IMR-90 (cell line): ENCODE measurements around the gene FBLN1. TPM values are rescaled to one million over a fixed set of nuclear protein-coding genes. Genes with fewer than 3 reads are reported as not detected.

ENCODE experiments used
- ATAC-seq: fragments of 200-7000 bp; cut with Tn5 transposase; 2 replicates; pipeline ENCODE4 v1.9.1; 2020; ENCODE audit warnings: low read depth, mild to moderate bottlenecking, moderate library complexity
- BruUV-seq: library from RNA; stranded (reverse); fragments of 400-500 nt; replicated peaks from 2 replicates; lab custom pipeline; 2021; lab: Mats Ljungman, UMichigan
- CTCF ChIA-PET: fragments of 300-600 bp; formaldehyde crosslinking; extraction: SDS; loops from one replicate; lab custom pipeline; 2021; ENCODE audit warnings: antibody characterized with exemption; lab: Yijun Ruan, JAX
- POLR2A ChIA-PET: fragments of 300-600 bp; sonication (Branson Sonifier 250); formaldehyde crosslinking; loops from one replicate; lab custom pipeline; 2022; ENCODE audit warnings: antibody characterized with exemption; ENCODE audit not compliant: unreplicated experiment; lab: Charles Lee
- DNase-seq: peaks from one replicate; pipeline ENCODE4 v3.0.0; 2013
- H2AFZ ChIP-seq: replicated peaks from 2 replicates; pipeline ENCODE3; 2013; ENCODE audit warnings: low read length, mild to moderate bottlenecking; ENCODE audit not compliant: poor library complexity
- H2AK5ac ChIP-seq: 2 replicates; pipeline ENCODE4 v1.6.1; 2013; ENCODE audit warnings: low read depth, low read length, inconsistent platforms
- H2AK9ac ChIP-seq: replicated peaks from 2 replicates; pipeline ENCODE3; 2013; ENCODE audit warnings: mild to moderate bottlenecking, low read depth, low read length, moderate library complexity; ENCODE audit not compliant: poor library complexity
- H2BK120ac ChIP-seq: 2 replicates; pipeline ENCODE4 v1.6.1; 2013; ENCODE audit warnings: low read depth, low read length, inconsistent platforms
- H2BK15ac ChIP-seq: 3 replicates; pipeline ENCODE4 v1.6.1; 2013; ENCODE audit warnings: low read depth, low read length, inconsistent platforms
- H2BK20ac ChIP-seq: 2 replicates; pipeline ENCODE4 v1.6.1; 2013; ENCODE audit warnings: low read depth, mild to moderate bottlenecking, inconsistent platforms, low read length, moderate library complexity
- H2BK5ac ChIP-seq: 2 replicates; pipeline ENCODE4 v1.6.1; 2013; ENCODE audit warnings: mild to moderate bottlenecking, low read depth, low read length, inconsistent platforms; ENCODE audit not compliant: poor library complexity, severe bottlenecking
- H3K14ac ChIP-seq: replicated peaks from 2 replicates; pipeline ENCODE4 v1.6.1; 2013; ENCODE audit warnings: low read depth, low read length, inconsistent platforms
- H3K18ac ChIP-seq: 2 replicates; pipeline ENCODE4 v1.6.1; 2013; ENCODE audit warnings: low read depth, low read length, control low read depth
- H3K23ac ChIP-seq: 2 replicates; pipeline ENCODE4 v1.6.1; 2013; ENCODE audit warnings: low read depth, low read length, inconsistent platforms
- H3K27ac ChIP-seq: 2 replicates; pipeline ENCODE4 v1.5.1; 2013; ENCODE audit warnings: mild to moderate bottlenecking, control low read depth, low read length; ENCODE audit not compliant: insufficient read depth
- H3K27me3 ChIP-seq: 2 replicates; pipeline ENCODE4 v1.6.1; 2013; ENCODE audit warnings: low read length; ENCODE audit not compliant: control insufficient read depth, insufficient read depth
- H3K36me3 ChIP-seq: 2 replicates; pipeline ENCODE4 v1.6.1; 2013; ENCODE audit warnings: low read length, mixed read lengths; ENCODE audit not compliant: control insufficient read depth, insufficient read depth
- H3K4ac ChIP-seq: 2 replicates; pipeline ENCODE4 v1.6.1; 2013; ENCODE audit warnings: low read depth, low read length, inconsistent platforms
- H3K4me1 ChIP-seq: 2 replicates; pipeline ENCODE4 v1.6.1; 2013; ENCODE audit warnings: low read length, mixed read lengths; ENCODE audit not compliant: control insufficient read depth, insufficient read depth
- H3K4me2 ChIP-seq: 2 replicates; pipeline ENCODE4 v1.6.1; 2013; ENCODE audit warnings: low read depth, mild to moderate bottlenecking, control low read depth, low read length, moderate library complexity
- H3K4me3 ChIP-seq: 2 replicates; pipeline ENCODE4 v1.5.1; 2013; ENCODE audit warnings: low read depth, mild to moderate bottlenecking, control low read depth, low read length, moderate library complexity; ENCODE audit not compliant: insufficient read depth
- H3K56ac ChIP-seq: 2 replicates; pipeline ENCODE4 v1.6.1; 2013; ENCODE audit warnings: low read length, inconsistent platforms; ENCODE audit not compliant: insufficient read depth; ENCODE audit errors: extremely low read depth
- H3K79me1 ChIP-seq, 2 experiments: 2 replicates each; pipeline ENCODE4 v1.6.1; 2013; ENCODE audit warnings: low read length in 2 of 2, inconsistent platforms in 1 of 2, low read depth in 1 of 2
- H3K9ac ChIP-seq: 2 replicates; pipeline ENCODE4 v1.6.1; 2013; ENCODE audit warnings: low read depth, low read length, control low read depth
- H3K9me1 ChIP-seq: 2 replicates; pipeline ENCODE4 v1.6.1; 2013; ENCODE audit warnings: low read length, inconsistent platforms; ENCODE audit not compliant: insufficient read depth
- H3K9me3 ChIP-seq: 2 replicates; pipeline ENCODE4 v1.6.1; 2013; ENCODE audit warnings: low read length; ENCODE audit not compliant: control insufficient read depth, insufficient read depth
- H4K20me1 ChIP-seq: 2 replicates; pipeline ENCODE4 v1.6.1; 2013; ENCODE audit warnings: low read length, inconsistent platforms; ENCODE audit not compliant: insufficient read depth
- H4K5ac ChIP-seq: 2 replicates; pipeline ENCODE4 v1.6.1; 2013; ENCODE audit warnings: mild to moderate bottlenecking, low read depth, low read length, control low read depth
- H4K8ac ChIP-seq, 2 experiments: 2 replicates each; pipeline ENCODE4 v1.6.1; 2013; ENCODE audit warnings: low read depth in 2 of 2, low read length in 2 of 2, control low read depth in 1 of 2, inconsistent platforms in 1 of 2
- H4K91ac ChIP-seq: 2 replicates; pipeline ENCODE4 v1.6.1; 2013; ENCODE audit warnings: low read depth, low read length, inconsistent platforms; ENCODE audit not compliant: insufficient read depth
- CHD1 ChIP-seq: IDR thresholded peaks from 2 replicates; pipeline ENCODE4 v1.6.1; 2012; ENCODE audit warnings: low read depth, low read length, improper control_type of control experiment
- CTCF ChIP-seq: conservative IDR thresholded peaks from 2 replicates; pipeline ENCODE4 v1.5.1; 2012; ENCODE audit warnings: mild to moderate bottlenecking, low read depth, low read length, improper control_type of control experiment
- ELK1 ChIP-seq: fragments of 150-350 bp; IDR thresholded peaks from 2 replicates; pipeline ENCODE4 v1.6.1; 2016; ENCODE audit warnings: low read depth, mild to moderate bottlenecking, low read length, moderate library complexity, borderline replicate concordance
- FOS ChIP-seq: fragments of 150-350 bp; IDR thresholded peaks from 2 replicates; pipeline ENCODE4 v1.6.1; 2016; ENCODE audit warnings: low read depth, low read length
- MAFK ChIP-seq: IDR thresholded peaks from 2 replicates; pipeline ENCODE4 v1.6.1; 2012; ENCODE audit warnings: low read depth, low read length, improper control_type of control experiment
- MXI1 ChIP-seq: IDR thresholded peaks from 2 replicates; pipeline ENCODE4 v1.6.1; 2012; ENCODE audit warnings: low read depth, mild to moderate bottlenecking, low read length, moderate library complexity, borderline replicate concordance
- POLR2A ChIP-seq: IDR thresholded peaks from 2 replicates; pipeline ENCODE4 v1.6.1; 2012; ENCODE audit warnings: mild to moderate bottlenecking, low read depth, low read length
- RFX5 ChIP-seq: IDR thresholded peaks from 2 replicates; pipeline ENCODE4 v1.8.0; 2012; ENCODE audit warnings: low read depth, mild to moderate bottlenecking, low read length, moderate library complexity
- SMC3 ChIP-seq: fragments of 150-350 bp; IDR thresholded peaks from 2 replicates; pipeline ENCODE4 v1.6.1; 2016; ENCODE audit warnings: low read depth, mild to moderate bottlenecking, antibody characterized with exemption, low read length, moderate library complexity
- USF2 ChIP-seq: fragments of 150-350 bp; IDR thresholded peaks from 2 replicates; pipeline ENCODE4 v1.6.1; 2017; ENCODE audit warnings: mild to moderate bottlenecking, antibody characterized with exemption, low read length, low read depth
- WGBS, 2 experiments: methylation state at CpG; one replicate each; pipeline versions ENCODE4 v1.1.5 to v1.1.7; 2013; ENCODE audit warnings: missing lambda C conversion rate in 2 of 2; ENCODE audit not compliant: insufficient read length in 1 of 2; ENCODE audit errors: extremely low coverage in 2 of 2; 5-methylcytosine and 5-hydroxymethylcytosine counted together
- dilution Hi-C: fragments of 300-500 bp; cut with HindIII; formaldehyde crosslinking; loops from one replicate; pipeline ENCODE4 v1.14.3; 2018; ENCODE audit warnings: low sequenced_read_pairs; ENCODE audit not compliant: unreplicated experiment
- in situ Hi-C: fragments of 300-500 bp; cut with MboI; formaldehyde crosslinking; loops from 3 replicates; pipeline ENCODE4 v1.14.3; 2019; ENCODE audit warnings: low sequenced_read_pairs, inconsistent platforms, mixed read lengths
- intact Hi-C: fragments of 100-400 bp; cut with micrococcal nuclease; formaldehyde crosslinking; loops from 2 replicates; pipeline ENCODE4 v1.10.0; 2022
- polyA plus RNA-seq, 3 experiments: library from polyadenylated mRNA; depleted of rRNA; stranded (reverse); fragments of >200 nt; gene quantifications; 2 replicates each; pipeline ENCODE4 v1.2.3, GENCODE V29; 2012; ENCODE audit warnings: low replicate concordance in 1 of 3
- total RNA-seq: library from RNA; depleted of rRNA; stranded (reverse); fragments of >200 nt; gene quantifications from 2 replicates; pipeline ENCODE4 v1.2.3, GENCODE V29; 2012

Gene FBLN1
- total and polyA plus RNA-seq, 2 of the 4 experiments (the other 2 are of a cell fraction) = 11.3 to 87.9 TPM

- no peak overlapping the region for H3K9ac ChIP-seq
Measured at GRCh38 chr22:45518580-45518991, 15.9 kb downstream of the FBLN1 start.

More at GRCh38 chr22:45518580-45518991, 15.9 kb downstream of the FBLN1 start:
- Histone ChIP-seq H3K4me1 (peaks cover 21% of the 10 kb centered on the region), H2BK5ac (no peak overlapping the region), H4K8ac (no peak overlapping the region), H3K4me2 (no peak overlapping the region), H2BK15ac (no peak overlapping the region; the same call in 2 of the 3 replicates), H3K9me3 (no peaks in the 10 kb centered on the region), H4K5ac (no peak overlapping the region), H3K4ac (peak overlapping the region; percentile 5; the same call in 1 of the 2 replicates), H3K27me3 (no peaks in the 10 kb centered on the region), H4K20me1 (peaks cover 42% of the 10 kb centered on the region), H4K91ac (no peak overlapping the region), H3K4me3 (no peak overlapping the region), H3K27ac (no peak overlapping the region), H3K23ac (no peak overlapping the region), H2AFZ (no peak overlapping the region), H2BK20ac (no peak overlapping the region), H2AK5ac (0 out of 2 replicates have a peak overlapping the region, but pooled peaks have one; percentile 24), H3K56ac (no peak overlapping the region), H3K36me3 (peaks cover 81% of the 10 kb centered on the region; the same call in 1 of the 2 replicates), H2BK120ac (no peak overlapping the region), H3K9me1 (peaks cover 25% of the 10 kb centered on the region), H3K18ac (no peak overlapping the region), H3K79me1 (peaks cover 9 to 76% of the 10 kb centered on the region in 2 experiments), H3K14ac (no peak overlapping the region; the same call in 1 of the 2 replicates), H2AK9ac (no peak overlapping the region)
- DNase-seq = no peak
- ChIA-PET POLR2A (no interaction called here), CTCF (no interaction called here)
- in situ Hi-C loops (no loop called here), intact Hi-C loops (no loop called here), dilution Hi-C loops (no loop called here)
- BruUV-seq = no TSS peak
- no peak for ATAC-seq
- TF ChIP-seq USF2 = no peak
- TF ChIP-seq FOS = no peak
- TF ChIP-seq MAFK = no peak
- no peak for TF ChIP-seq ELK1
- no peak for TF ChIP-seq CTCF
- TF ChIP-seq RFX5 = no peak
- TF ChIP-seq MXI1 = no peak
- TF ChIP-seq SMC3 = no peak
- TF ChIP-seq CHD1 = no peak
- TF ChIP-seq POLR2A = no peak
- WGBS, 2 experiments = 84% methylated on average over 4 of the region's 17 CpGs; no CpG with 5 or more reads in 1 of the 2 experiments
